HL-60 (cell line): Measurements from ENCODE around the gene MANBA.
"Not testable (repeated sequence)": the region's sequence is repeated elsewhere in the genome, so short reads cannot be mapped to it uniquely, and the experiment has no call there.

Experiments used
- DNase-seq, 2 experiments: peaks; one replicate each; pipeline ENCODE4 v3.0.0-alpha.2; 2010 to 2020; ENCODE audit warnings: low read depth in 1 of 2, low spot score in 1 of 2
- H3K27ac ChIP-seq: fragments of 250-450 bp; sonication (Bioruptor Pico); replicated peaks from 2 replicates; pipeline ENCODE4 v1.5.1; 2020; ENCODE audit warnings: mild to moderate bottlenecking, moderate library complexity
- H3K27me3 ChIP-seq: fragments of 250-450 bp; sonication (Bioruptor Pico); 2 replicates; pipeline ENCODE4 v1.5.1; 2021; ENCODE audit warnings: mild to moderate bottlenecking, moderate library complexity; ENCODE audit not compliant: insufficient read depth, poor library complexity, severe bottlenecking
- H3K4me3 ChIP-seq: replicated peaks from 2 replicates; pipeline ENCODE4 v1.5.1; 2011; ENCODE audit warnings: mild to moderate bottlenecking, control low read depth, low read length; ENCODE audit not compliant: insufficient read depth
- CTCF ChIP-seq: IDR thresholded peaks from one replicate; pipeline ENCODE4 v1.5.1; 2011; ENCODE audit warnings: low read length, control low read depth, inconsistent platforms; ENCODE audit not compliant: insufficient read depth
- GABPA ChIP-seq: IDR thresholded peaks from 2 replicates; pipeline ENCODE4 v1.6.1; 2012; ENCODE audit warnings: low read depth
- POLR2AphosphoS5 ChIP-seq: IDR thresholded peaks from 2 replicates; pipeline ENCODE4 v1.6.1; 2012; ENCODE audit warnings: low read depth
- SPI1 ChIP-seq: IDR thresholded peaks from 2 replicates; pipeline ENCODE4 v1.6.1; 2012; ENCODE audit warnings: low read depth, mild to moderate bottlenecking, borderline replicate concordance
- TF ChIP-seq, protein P1 (sequence below): IDR thresholded peaks from 2 replicates; pipeline ENCODE4 v1.6.1; 2012; ENCODE audit warnings: low read depth; ENCODE audit not compliant: insufficient replicate concordance

Gene MANBA

GRCh38 chr4:102710986-102711385 lies 49.8 kb downstream of the MANBA start:
- TF ChIP-seq CTCF, result no peak
- TF ChIP-seq, protein P1, sequence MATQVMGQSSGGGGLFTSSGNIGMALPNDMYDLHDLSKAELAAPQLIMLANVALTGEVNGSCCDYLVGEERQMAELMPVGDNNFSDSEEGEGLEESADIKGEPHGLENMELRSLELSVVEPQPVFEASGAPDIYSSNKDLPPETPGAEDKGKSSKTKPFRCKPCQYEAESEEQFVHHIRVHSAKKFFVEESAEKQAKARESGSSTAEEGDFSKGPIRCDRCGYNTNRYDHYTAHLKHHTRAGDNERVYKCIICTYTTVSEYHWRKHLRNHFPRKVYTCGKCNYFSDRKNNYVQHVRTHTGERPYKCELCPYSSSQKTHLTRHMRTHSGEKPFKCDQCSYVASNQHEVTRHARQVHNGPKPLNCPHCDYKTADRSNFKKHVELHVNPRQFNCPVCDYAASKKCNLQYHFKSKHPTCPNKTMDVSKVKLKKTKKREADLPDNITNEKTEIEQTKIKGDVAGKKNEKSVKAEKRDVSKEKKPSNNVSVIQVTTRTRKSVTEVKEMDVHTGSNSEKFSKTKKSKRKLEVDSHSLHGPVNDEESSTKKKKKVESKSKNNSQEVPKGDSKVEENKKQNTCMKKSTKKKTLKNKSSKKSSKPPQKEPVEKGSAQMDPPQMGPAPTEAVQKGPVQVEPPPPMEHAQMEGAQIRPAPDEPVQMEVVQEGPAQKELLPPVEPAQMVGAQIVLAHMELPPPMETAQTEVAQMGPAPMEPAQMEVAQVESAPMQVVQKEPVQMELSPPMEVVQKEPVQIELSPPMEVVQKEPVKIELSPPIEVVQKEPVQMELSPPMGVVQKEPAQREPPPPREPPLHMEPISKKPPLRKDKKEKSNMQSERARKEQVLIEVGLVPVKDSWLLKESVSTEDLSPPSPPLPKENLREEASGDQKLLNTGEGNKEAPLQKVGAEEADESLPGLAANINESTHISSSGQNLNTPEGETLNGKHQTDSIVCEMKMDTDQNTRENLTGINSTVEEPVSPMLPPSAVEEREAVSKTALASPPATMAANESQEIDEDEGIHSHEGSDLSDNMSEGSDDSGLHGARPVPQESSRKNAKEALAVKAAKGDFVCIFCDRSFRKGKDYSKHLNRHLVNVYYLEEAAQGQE, result no peak
- DNase-seq, result no peak
- Histone ChIP-seq H3K27ac (no peak overlapping the region), H3K4me3 (no peak overlapping the region), H3K27me3 (no peaks in the 10 kb centered on the region)

DNA sequence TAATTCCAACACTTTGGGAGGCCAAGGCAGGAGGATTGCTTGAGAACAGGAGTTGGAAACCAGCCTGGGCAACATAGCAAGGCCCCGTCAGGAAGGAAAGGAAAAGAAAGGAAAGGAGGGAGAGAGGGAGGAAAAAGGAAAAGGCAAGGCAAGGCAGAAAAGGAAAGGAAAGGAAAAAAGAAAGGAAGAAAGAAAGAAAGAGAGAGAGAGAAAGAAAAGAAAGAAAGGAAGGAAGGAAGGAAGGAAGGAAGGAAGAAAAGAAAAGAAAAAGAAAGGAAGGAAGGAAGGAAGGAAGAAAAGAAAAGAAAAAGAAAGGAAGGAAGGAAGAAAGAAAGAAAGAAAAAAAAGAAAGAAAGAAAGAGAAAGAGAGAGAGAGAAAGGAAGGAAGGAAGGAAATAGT lies 51.7 kb downstream of the MANBA start:
- DNase-seq, H3K27ac ChIP-seq, H3K27me3 ChIP-seq, H3K4me3 ChIP-seq: not testable (repeated sequence)

DNA sequence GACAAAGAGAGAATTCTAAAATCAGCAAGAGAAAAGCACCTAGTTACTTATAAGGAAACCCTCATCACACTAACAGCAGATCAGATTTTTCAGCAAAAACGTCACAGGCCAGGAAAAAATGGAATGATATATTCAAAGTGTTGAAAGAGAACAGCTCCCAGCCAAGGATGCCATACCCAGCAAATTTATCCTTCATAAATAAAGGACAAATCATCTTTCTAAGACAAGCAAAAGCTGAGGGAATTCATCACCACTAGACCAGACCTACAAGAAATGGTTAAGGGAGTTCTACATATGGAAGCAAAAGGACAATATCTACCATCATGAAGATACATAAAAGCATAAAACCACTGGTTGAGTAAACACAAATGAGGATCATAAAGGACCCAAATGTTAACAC lies 53.6 kb downstream of the MANBA start:
- DNase-seq, result no peak
- no peak overlapping the region for H3K27ac ChIP-seq
- H3K27me3 ChIP-seq, result no peaks in the 10 kb centered on the region
- H3K4me3 ChIP-seq, result no peak overlapping the region
- TF ChIP-seq GABPA, result no peak
- no peak for TF ChIP-seq SPI1
- TF ChIP-seq CTCF, result no peak
- TF ChIP-seq, protein P1, result no peak
- no peak for TF ChIP-seq POLR2AphosphoS5

DNA sequence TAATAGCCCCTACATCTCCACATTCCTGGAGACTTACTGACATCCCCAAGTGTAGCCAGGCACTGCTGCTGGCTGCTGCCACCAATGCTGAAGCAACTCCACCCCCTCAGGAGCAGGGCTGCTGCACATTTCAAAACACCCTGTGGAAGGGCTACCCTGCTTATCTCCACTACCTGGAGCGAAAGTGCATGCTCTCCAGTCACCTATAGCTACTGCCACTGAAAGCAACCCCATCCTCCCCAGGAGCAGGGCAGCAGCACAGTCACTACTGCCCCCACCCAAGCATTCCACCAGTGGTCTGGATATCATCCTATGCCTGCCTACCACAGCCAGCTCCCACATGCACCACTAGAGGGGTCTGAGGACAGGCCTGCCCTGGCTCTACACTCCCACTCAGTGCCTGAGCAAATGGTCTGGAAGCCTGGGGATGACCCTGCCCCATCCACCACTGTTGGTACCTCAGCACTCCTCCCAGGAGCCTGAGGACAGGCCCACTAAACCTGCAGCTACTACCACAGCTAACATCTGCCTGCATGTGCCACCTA lies 55.3 kb downstream of the MANBA start:
- TF ChIP-seq POLR2AphosphoS5, result no peak
- no peak for TF ChIP-seq SPI1
- TF ChIP-seq, protein P1, result no peak
- TF ChIP-seq GABPA, result no peak
- no peak for TF ChIP-seq CTCF
- H3K27ac ChIP-seq, result no peak overlapping the region
- H3K4me3 ChIP-seq, result no peak overlapping the region
- DNase-seq, result no peak
- no peaks in the 10 kb centered on the region for H3K27me3 ChIP-seq
